Liver (tissue), 9 donors: ENCODE measurements around the gene LHX8. TPM values are rescaled to one million over a fixed set of nuclear protein-coding genes. Genes with fewer than 3 reads are reported as not detected.

ENCODE experiments used
- DNase-seq: peaks from one replicate; pipeline ENCODE4 v3.0.0-alpha.2; 2017; ENCODE audit warnings: low spot score
- H3K27ac ChIP-seq, 2 donors: one replicate each; pipeline ENCODE4 v1.7.0; 2013; ENCODE audit warnings: inconsistent platforms in 2 of 2, low read length in 2 of 2, control low read depth in 1 of 2, low read depth in 1 of 2, mild to moderate bottlenecking in 1 of 2
- H3K27me3 ChIP-seq, 4 donors: one replicate each; pipeline versions ENCODE4 v1.6.1 to v1.7.0; 2013; ENCODE audit warnings: low read length in 3 of 4, inconsistent platforms in 1 of 4, mild to moderate bottlenecking in 1 of 4, moderate library complexity in 1 of 4; ENCODE audit not compliant: control insufficient read depth in 4 of 4, insufficient read depth in 4 of 4
- H3K36me3 ChIP-seq, 4 donors: one replicate each; pipeline versions ENCODE4 v1.6.1 to v1.7.0; 2013; ENCODE audit warnings: low read length in 3 of 4, mild to moderate bottlenecking in 3 of 4, low read depth in 1 of 4, moderate library complexity in 1 of 4; ENCODE audit not compliant: control insufficient read depth in 4 of 4, insufficient read depth in 3 of 4
- H3K4me1 ChIP-seq, 4 donors: one replicate each; pipeline versions ENCODE4 v1.6.1 to v1.7.0; 2013; ENCODE audit warnings: low read length in 3 of 4, mild to moderate bottlenecking in 3 of 4, moderate library complexity in 1 of 4; ENCODE audit not compliant: control insufficient read depth in 4 of 4, insufficient read depth in 4 of 4
- H3K4me3 ChIP-seq, 3 donors: one replicate each; pipeline versions ENCODE4 v1.6.1 to v1.7.0; 2013; ENCODE audit warnings: low read length in 3 of 3, control low read depth in 1 of 3, low read depth in 1 of 3, mild to moderate bottlenecking in 1 of 3
- H3K9ac ChIP-seq, 2 donors: one replicate each; pipeline ENCODE4 v1.7.0; 2013; ENCODE audit warnings: low read length in 2 of 2, mild to moderate bottlenecking in 2 of 2, moderate library complexity in 2 of 2, control low read depth in 1 of 2, low read depth in 1 of 2
- H3K9me3 ChIP-seq, 4 donors: one replicate each; pipeline versions ENCODE4 v1.6.1 to v1.7.0; 2013; ENCODE audit warnings: low read length in 3 of 4; ENCODE audit not compliant: control insufficient read depth in 4 of 4
- EGR1 ChIP-seq, 2 donors: IDR thresholded peaks; 2 replicates each; pipeline ENCODE4 v1.6.1; 2016 to 2018; ENCODE audit warnings: antibody characterized with exemption in 2 of 2, low read depth in 2 of 2
- FOXA1 ChIP-seq: IDR thresholded peaks from 2 replicates; pipeline ENCODE4 v1.6.1; 2016; ENCODE audit warnings: antibody characterized with exemption
- FOXA2 ChIP-seq: IDR thresholded peaks from 2 replicates; pipeline ENCODE4 v1.6.1; 2016; ENCODE audit warnings: antibody characterized with exemption
- GABPA ChIP-seq, 2 donors: IDR thresholded peaks in 1 of 2; conservative IDR thresholded peaks in 1 of 2; 2 replicates each; pipeline ENCODE4 v1.6.1; 2016; ENCODE audit warnings: antibody characterized with exemption in 2 of 2, mild to moderate bottlenecking in 1 of 2, moderate library complexity in 1 of 2
- HNF4A ChIP-seq, 2 donors: conservative IDR thresholded peaks; 2 replicates each; pipeline ENCODE4 v1.6.1; 2016; ENCODE audit warnings: antibody characterized with exemption in 2 of 2, mild to moderate bottlenecking in 2 of 2
- HNF4G ChIP-seq: IDR thresholded peaks from 2 replicates; pipeline ENCODE4 v1.6.1; 2016; ENCODE audit warnings: antibody characterized with exemption
- NR2F2 ChIP-seq: IDR thresholded peaks from 2 replicates; pipeline ENCODE4 v1.6.1; 2016; ENCODE audit warnings: antibody characterized with exemption
- RAD21 ChIP-seq, 2 donors: IDR thresholded peaks; 2 replicates each; pipeline ENCODE4 v1.6.1; 2016; ENCODE audit warnings: antibody characterized with exemption in 2 of 2, mild to moderate bottlenecking in 2 of 2
- SP1 ChIP-seq: IDR thresholded peaks from 2 replicates; pipeline ENCODE4 v1.6.1; 2018; ENCODE audit warnings: antibody characterized with exemption, mild to moderate bottlenecking
- TAF1 ChIP-seq: conservative IDR thresholded peaks from 2 replicates; pipeline ENCODE4 v1.6.1; 2016; ENCODE audit warnings: antibody characterized with exemption, mild to moderate bottlenecking
- YY1 ChIP-seq: IDR thresholded peaks from 2 replicates; pipeline ENCODE4 v1.6.1; 2016; ENCODE audit warnings: antibody characterized with exemption, mild to moderate bottlenecking
- ZBTB33 ChIP-seq: IDR thresholded peaks from 2 replicates; pipeline ENCODE4 v1.6.1; 2016; ENCODE audit warnings: antibody characterized with exemption
- WGBS: extraction: QIAGEN DNeasy Blood & Tissue Kit; methylation state at CpG from one replicate; pipeline ENCODE4 v1.1.7; 2013; 5-methylcytosine and 5-hydroxymethylcytosine counted together
- polyA plus RNA-seq, 2 donors: library from polyadenylated mRNA; stranded (reverse) in 1 of 2; unstranded in 1 of 2; fragments of 200-250 nt in 1 of 2; fragments of >200 nt in 1 of 2; fragmentation: Nextera tagmentation in 1 of 2; extraction: Ambion mirVana in 1 of 2; gene quantifications; one replicate each; pipeline versions ENCODE4 v1.2.1 to v1.2.3, GENCODE V29; 2013 to 2015
- total RNA-seq, 2 donors: library from RNA; depleted of rRNA; stranded (reverse); fragments of >200 nt; gene quantifications; one replicate each; pipeline ENCODE4 v1.2.3, GENCODE V29; 2014
- TF ChIP-seq, protein P1 (sequence below): fragments of 150-350 bp; IDR thresholded peaks from 2 replicates; pipeline ENCODE4 v1.5.1; 2017; ENCODE audit warnings: improper control_type of control experiment, low read depth, low read length; ENCODE audit not compliant: missing input control
- TF ChIP-seq, protein P2 (sequence below): IDR thresholded peaks from 2 replicates; pipeline ENCODE4 v1.6.1; 2016; ENCODE audit warnings: antibody characterized with exemption
- TF ChIP-seq, protein P3 (sequence below): IDR thresholded peaks from 2 replicates; pipeline ENCODE4 v1.6.1; 2016; ENCODE audit warnings: antibody characterized with exemption
- TF ChIP-seq, protein P4 (sequence below): IDR thresholded peaks from 2 replicates; pipeline ENCODE4 v1.6.1; 2016; ENCODE audit warnings: antibody characterized with exemption, mild to moderate bottlenecking
- donor health status: healthy.
- donor health status: healthy.
- donor health status: healthy.
- donor health status: healthy.
- donor health status: healthy.

LHX8 gene
- total and polyA plus RNA-seq, 4 donors, result not detected

GRCh38 chr1:75198761-75199160 is 64.6 kb downstream of the LHX8 start:
- TF ChIP-seq FOXA2 (no peak), YY1 (no peak), GABPA (IDR thresholded peaks at IDR 0.05 in 1 of 2, conservative IDR thresholded peaks at IDR 0.05 in 1 of 2) (no peak), HNF4G (no peak), EGR1 (IDR thresholded peaks at IDR 0.05; ENCODE audit: low read depth in 2 of 2) (no peak), TAF1 (no peak), FOXA1 (no peak), NR2F2 (no peak), ZBTB33 (no peak)
- TF ChIP-seq, protein P1, sequence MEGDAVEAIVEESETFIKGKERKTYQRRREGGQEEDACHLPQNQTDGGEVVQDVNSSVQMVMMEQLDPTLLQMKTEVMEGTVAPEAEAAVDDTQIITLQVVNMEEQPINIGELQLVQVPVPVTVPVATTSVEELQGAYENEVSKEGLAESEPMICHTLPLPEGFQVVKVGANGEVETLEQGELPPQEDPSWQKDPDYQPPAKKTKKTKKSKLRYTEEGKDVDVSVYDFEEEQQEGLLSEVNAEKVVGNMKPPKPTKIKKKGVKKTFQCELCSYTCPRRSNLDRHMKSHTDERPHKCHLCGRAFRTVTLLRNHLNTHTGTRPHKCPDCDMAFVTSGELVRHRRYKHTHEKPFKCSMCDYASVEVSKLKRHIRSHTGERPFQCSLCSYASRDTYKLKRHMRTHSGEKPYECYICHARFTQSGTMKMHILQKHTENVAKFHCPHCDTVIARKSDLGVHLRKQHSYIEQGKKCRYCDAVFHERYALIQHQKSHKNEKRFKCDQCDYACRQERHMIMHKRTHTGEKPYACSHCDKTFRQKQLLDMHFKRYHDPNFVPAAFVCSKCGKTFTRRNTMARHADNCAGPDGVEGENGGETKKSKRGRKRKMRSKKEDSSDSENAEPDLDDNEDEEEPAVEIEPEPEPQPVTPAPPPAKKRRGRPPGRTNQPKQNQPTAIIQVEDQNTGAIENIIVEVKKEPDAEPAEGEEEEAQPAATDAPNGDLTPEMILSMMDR, result no peak
- TF ChIP-seq, protein P2, sequence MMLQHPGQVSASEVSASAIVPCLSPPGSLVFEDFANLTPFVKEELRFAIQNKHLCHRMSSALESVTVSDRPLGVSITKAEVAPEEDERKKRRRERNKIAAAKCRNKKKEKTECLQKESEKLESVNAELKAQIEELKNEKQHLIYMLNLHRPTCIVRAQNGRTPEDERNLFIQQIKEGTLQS, result no peak
- TF ChIP-seq, protein P3, sequence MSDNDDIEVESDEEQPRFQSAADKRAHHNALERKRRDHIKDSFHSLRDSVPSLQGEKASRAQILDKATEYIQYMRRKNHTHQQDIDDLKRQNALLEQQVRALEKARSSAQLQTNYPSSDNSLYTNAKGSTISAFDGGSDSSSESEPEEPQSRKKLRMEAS, result no peak
- TF ChIP-seq, protein P4, sequence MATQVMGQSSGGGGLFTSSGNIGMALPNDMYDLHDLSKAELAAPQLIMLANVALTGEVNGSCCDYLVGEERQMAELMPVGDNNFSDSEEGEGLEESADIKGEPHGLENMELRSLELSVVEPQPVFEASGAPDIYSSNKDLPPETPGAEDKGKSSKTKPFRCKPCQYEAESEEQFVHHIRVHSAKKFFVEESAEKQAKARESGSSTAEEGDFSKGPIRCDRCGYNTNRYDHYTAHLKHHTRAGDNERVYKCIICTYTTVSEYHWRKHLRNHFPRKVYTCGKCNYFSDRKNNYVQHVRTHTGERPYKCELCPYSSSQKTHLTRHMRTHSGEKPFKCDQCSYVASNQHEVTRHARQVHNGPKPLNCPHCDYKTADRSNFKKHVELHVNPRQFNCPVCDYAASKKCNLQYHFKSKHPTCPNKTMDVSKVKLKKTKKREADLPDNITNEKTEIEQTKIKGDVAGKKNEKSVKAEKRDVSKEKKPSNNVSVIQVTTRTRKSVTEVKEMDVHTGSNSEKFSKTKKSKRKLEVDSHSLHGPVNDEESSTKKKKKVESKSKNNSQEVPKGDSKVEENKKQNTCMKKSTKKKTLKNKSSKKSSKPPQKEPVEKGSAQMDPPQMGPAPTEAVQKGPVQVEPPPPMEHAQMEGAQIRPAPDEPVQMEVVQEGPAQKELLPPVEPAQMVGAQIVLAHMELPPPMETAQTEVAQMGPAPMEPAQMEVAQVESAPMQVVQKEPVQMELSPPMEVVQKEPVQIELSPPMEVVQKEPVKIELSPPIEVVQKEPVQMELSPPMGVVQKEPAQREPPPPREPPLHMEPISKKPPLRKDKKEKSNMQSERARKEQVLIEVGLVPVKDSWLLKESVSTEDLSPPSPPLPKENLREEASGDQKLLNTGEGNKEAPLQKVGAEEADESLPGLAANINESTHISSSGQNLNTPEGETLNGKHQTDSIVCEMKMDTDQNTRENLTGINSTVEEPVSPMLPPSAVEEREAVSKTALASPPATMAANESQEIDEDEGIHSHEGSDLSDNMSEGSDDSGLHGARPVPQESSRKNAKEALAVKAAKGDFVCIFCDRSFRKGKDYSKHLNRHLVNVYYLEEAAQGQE, result no peak
- H3K9ac ChIP-seq, result no peak overlapping the region
- no peaks in the 10 kb centered on the region for H3K36me3 ChIP-seq
- no peaks in the 10 kb centered on the region for H3K4me1 ChIP-seq
- H3K4me3 ChIP-seq, result no peak overlapping the region
- no peak overlapping the region for H3K27ac ChIP-seq
- WGBS, result 77% methylated on average over 1 of the region's 1 CpG
- no peak for DNase-seq
- H3K27me3 ChIP-seq, result peaks cover 0 to 2% (median 0%) of the 10 kb centered on the region in 4 donors
- H3K9me3 ChIP-seq, result no peaks in the 10 kb centered on the region

- DNase-seq, result no peak
- H3K9me3 ChIP-seq, result no peaks in the 10 kb centered on the region
- 91% methylated on average over 4 of the region's 4 CpGs for WGBS
- TF ChIP-seq RAD21 (IDR thresholded peaks at IDR 0.05), result no peak
- TF ChIP-seq FOXA1, result no peak
- no peak for TF ChIP-seq HNF4A (conservative IDR thresholded peaks at IDR 0.05)
- TF ChIP-seq, protein P4, result no peak
- no peak for TF ChIP-seq EGR1 (IDR thresholded peaks at IDR 0.05; ENCODE audit: low read depth in 2 of 2)
- TF ChIP-seq, protein P1, result no peak
- TF ChIP-seq FOXA2, result no peak
- TF ChIP-seq SP1, result no peak
- TF ChIP-seq ZBTB33, result no peak
- no peak for TF ChIP-seq TAF1
Measured at GRCh38 chr1:75202751-75203150, 68.6 kb downstream of the LHX8 start.

More at GRCh38 chr1:75202751-75203150, 68.6 kb downstream of the LHX8 start:
- no peak overlapping the region for H3K9ac ChIP-seq
- H3K27me3 ChIP-seq, result peaks cover 0 to 6% (median under 1%) of the 10 kb centered on the region in 4 donors
- H3K4me3 ChIP-seq, result no peak overlapping the region
- H3K27ac ChIP-seq, result no peak overlapping the region
- no peaks in the 10 kb centered on the region for H3K4me1 ChIP-seq
- H3K36me3 ChIP-seq, result no peaks in the 10 kb centered on the region
